ENCODE data around the gene PUSL1. TPM values are rescaled to one million over a fixed set of nuclear protein-coding genes. Genes with fewer than 3 reads are reported as not detected.
A peak's percentile ranks its signal among the peaks of the same experiment; 100 is the strongest.

The PUSL1 gene
- total RNA-seq, 1 donor from 2014 or later, result 46.5 TPM

DNA sequence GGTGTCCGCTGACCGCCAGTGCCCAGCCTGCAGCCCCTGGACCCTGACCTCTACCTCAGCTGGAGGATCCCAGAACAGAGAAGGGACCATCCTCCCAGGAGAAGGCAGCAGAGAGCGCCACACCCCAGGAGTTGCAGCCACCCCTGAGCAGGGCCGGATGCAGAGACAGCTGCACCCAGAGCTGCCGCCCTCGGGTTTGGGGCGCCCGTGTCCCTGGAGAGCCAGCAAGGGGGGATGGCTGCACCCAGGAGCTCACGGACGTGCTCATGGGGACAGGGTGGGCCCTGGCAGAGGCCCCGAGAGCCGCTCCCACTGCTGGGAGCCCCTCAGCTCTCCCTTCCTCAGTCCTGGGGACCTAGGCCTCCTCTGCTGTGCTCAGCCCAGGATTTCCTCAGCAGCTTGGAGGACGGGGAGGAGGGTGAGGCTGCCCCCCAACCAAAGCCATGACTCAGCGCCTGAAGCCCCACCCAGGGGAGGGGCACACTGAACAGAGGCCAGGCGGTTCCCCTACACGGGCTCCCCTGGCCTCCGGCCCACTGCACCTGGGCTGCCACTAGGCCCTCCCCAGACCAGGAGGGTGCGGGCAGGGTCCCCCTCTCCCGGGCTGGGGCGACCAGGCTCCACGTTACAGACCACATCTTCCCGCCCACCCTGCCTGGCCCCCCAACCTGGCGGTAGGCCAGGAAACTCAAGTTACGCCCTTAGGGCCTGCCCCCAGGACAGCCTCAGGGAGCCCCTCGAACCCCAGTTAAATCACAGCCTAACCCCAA lies 2.9 kb upstream of the PUSL1 start:
- no peak for DNase-seq (ENCODE audit: low read depth)
- TF ChIP-seq, protein P1, sequence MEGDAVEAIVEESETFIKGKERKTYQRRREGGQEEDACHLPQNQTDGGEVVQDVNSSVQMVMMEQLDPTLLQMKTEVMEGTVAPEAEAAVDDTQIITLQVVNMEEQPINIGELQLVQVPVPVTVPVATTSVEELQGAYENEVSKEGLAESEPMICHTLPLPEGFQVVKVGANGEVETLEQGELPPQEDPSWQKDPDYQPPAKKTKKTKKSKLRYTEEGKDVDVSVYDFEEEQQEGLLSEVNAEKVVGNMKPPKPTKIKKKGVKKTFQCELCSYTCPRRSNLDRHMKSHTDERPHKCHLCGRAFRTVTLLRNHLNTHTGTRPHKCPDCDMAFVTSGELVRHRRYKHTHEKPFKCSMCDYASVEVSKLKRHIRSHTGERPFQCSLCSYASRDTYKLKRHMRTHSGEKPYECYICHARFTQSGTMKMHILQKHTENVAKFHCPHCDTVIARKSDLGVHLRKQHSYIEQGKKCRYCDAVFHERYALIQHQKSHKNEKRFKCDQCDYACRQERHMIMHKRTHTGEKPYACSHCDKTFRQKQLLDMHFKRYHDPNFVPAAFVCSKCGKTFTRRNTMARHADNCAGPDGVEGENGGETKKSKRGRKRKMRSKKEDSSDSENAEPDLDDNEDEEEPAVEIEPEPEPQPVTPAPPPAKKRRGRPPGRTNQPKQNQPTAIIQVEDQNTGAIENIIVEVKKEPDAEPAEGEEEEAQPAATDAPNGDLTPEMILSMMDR (conservative IDR thresholded peaks at IDR 0.05; ENCODE audit: low read depth, low read length), result peak; percentile 7
- H3K4me3 ChIP-seq (ENCODE audit: low read depth, low read length), result peak overlapping the region; percentile 73

DNA sequence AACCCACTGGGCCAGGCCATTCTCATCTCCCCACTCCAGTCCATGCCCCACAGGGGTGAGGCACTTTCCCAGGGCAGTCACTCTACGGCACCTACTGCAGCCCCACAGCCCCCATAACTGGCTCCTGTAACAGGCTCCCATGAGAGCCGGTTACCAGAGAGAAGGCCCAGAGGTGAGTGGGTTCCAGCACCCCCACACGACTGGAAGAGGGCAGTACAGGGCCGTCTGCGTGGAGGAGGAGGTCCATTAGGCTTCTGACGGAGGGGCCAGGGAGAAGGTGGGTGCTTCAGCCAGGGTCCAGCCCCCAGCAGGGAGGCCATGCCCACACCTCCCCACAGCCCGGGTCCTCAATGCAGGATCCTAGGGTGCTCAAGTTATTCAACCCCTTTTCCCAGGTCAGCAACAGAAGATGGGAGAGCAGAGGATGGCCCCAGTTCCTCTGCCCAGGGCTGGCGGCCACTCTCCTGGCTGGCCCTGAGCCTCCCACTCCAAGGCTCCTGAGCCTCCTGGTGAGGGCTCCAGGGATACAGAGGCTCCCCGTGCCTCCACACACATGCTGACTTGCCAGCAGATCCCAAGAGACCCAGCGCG lies 2.2 kb upstream of the PUSL1 start:
- DNase-seq (ENCODE audit: low read depth), result no peak
- TF ChIP-seq, protein P1 (conservative IDR thresholded peaks at IDR 0.05; ENCODE audit: low read depth, low read length), result peak; percentile 16
- H3K4me3 ChIP-seq (ENCODE audit: low read depth, low read length), result peak overlapping the region; percentile 73

DNA sequence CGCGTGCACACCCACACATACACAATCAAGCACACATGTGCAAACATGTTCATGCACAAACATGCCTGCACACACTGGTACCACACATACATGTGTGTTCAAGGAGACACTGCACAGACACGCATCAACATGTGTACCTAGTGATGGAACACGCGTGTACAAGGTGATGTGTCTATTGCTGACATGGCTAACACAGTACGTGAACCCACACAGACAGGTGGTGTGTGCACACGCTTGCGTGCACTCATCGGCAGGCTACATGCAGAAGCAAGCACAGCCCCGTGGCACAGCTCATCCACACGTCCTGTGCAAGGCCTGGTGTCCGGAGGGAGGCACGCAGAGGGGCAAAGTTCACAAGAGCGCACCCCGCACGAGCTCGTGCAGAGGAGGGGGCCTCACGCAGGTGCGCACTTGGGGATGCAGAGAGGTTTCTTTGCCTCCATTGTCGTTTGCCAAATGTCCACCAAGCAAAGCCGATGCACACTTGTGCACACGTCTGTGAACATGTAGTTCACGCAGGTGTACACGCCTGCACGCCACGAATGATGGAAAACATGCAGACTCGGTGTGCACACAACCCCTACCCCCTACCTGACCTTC lies 1.6 kb upstream of the PUSL1 start:
- H3K4me3 ChIP-seq (ENCODE audit: low read depth, low read length), result peak overlapping the region; percentile 73
- TF ChIP-seq, protein P1 (conservative IDR thresholded peaks at IDR 0.05; ENCODE audit: low read depth, low read length), result no peak
- no peak for DNase-seq (ENCODE audit: low read depth)

GRCh38 chr1:1307261-1307922 lies 1.0 kb upstream of the PUSL1 start:
- H3K4me3 ChIP-seq (ENCODE audit: low read depth, low read length), result peak overlapping the region; percentile 73
- DNase-seq (ENCODE audit: low read depth), result no peak
- TF ChIP-seq, protein P1 (conservative IDR thresholded peaks at IDR 0.05; ENCODE audit: low read depth, low read length), result no peak

- peak overlapping the region; percentile 87 for H3K4me3 ChIP-seq (ENCODE audit: low read depth, low read length)
- TF ChIP-seq, protein P1 (conservative IDR thresholded peaks at IDR 0.05; ENCODE audit: low read depth, low read length), result no peak
Measured at GRCh38 chr1:1308756-1309250, 406 bp downstream of the PUSL1 start.

DNA sequence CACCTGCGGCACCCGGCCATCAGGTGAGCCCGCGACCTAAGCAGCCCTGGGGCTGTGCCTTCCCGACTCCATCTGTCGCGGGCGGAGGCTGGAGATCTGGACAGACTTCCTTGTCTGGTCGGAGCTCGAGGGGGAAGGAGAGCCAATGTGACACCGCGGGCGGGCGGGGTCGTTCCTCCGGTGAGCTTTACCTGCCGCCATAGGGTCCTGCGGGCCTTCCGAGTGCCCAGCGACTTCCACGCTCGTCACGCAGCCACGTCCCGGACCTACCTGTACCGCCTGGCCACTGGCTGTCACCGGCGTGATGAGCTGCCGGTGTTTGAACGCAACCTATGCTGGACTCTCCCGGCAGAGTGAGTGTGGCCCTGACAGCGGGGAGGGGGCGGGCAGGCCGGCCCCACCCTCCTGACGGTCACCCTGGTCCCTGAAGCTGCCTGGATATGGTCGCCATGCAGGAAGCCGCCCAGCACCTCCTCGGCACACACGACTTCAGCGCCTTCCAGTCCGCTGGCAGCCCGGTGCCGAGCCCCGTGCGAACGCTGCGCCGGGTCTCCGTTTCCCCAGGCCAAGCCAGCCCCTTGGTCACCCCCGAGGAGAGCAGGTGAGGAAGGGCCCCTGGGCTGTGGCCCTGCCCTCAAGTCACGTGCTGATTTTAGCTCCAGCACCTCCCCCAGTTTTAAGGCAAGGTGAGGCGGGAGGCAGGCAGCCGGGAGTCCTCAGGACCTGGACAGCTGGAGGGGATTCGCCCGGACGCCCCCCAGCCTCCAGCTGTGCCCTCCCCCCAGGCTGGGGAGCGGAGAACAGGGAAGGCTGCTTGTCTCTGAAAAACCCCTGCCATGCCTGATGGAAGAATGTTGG lies 1.1 kb downstream of the PUSL1 start:
- peak overlapping the region; percentile 87 for H3K4me3 ChIP-seq (ENCODE audit: low read depth, low read length)
- DNase-seq (ENCODE audit: low read depth), result no peak
- TF ChIP-seq, protein P1 (conservative IDR thresholded peaks at IDR 0.05; ENCODE audit: low read depth, low read length), result no peak

More at GRCh38 chr1:1308756-1309250, 406 bp downstream of the PUSL1 start:
- no peak for DNase-seq (ENCODE audit: low read depth)

All from epithelial cell of proximal tubule (primary cell).